Measurements from ENCODE around the gene DCXR.

Gene DCXR

GRCh38 chr17:82018989-82019689 is 18.4 kb downstream of the DCXR start:
- Histone ChIP-seq H3K36me3 (ENCODE audit: insufficient read depth, low read length) (peaks cover 12% of the 10 kb centered on the region; the same call in 1 of the 2 replicates), H3K9ac (ENCODE audit: low read length) (no peak overlapping the region), H3K9me2 (ENCODE audit: low read depth, low read length) (no peaks in the 10 kb centered on the region), H3K4me1 (ENCODE audit: insufficient read depth, low read length, severe bottlenecking) (peaks cover 20% of the 10 kb centered on the region), H3K4me2 (ENCODE audit: low read length) (no peak overlapping the region), H4K20me1 (ENCODE audit: insufficient read depth, low read length) (no peaks in the 10 kb centered on the region), H2AFZ (ENCODE audit: low read length) (no peak overlapping the region), H3K27ac (ENCODE audit: low read depth, low read length, poor library complexity, severe bottlenecking) (no peak overlapping the region), H3K4me3 (ENCODE audit: low read depth, low read length, poor library complexity, severe bottlenecking) (no peak overlapping the region), H3K79me2 (ENCODE audit: insufficient read depth, low read length) (no peaks in the 10 kb centered on the region), H3K27me3 (ENCODE audit: insufficient read depth, low read length) (peaks cover 3% of the 10 kb centered on the region; the same call in 1 of the 2 replicates), H3F3A (ENCODE audit: insufficient read depth, low read length) (no peaks in the 10 kb centered on the region), H3K9me3 (ENCODE audit: low read length) (no peaks in the 10 kb centered on the region)
- no peak for TF ChIP-seq EZH2 (IDR thresholded peaks at IDR 0.05; ENCODE audit: borderline replicate concordance, low read length)
- no peak for TF ChIP-seq CTCF (IDR thresholded peaks at IDR 0.05; ENCODE audit: low read length)

GRCh38 chr17:82018152-82018988 is 19.1 kb downstream of the DCXR start:
- H3K27ac ChIP-seq (ENCODE audit: low read depth, low read length, poor library complexity, severe bottlenecking) = no peak overlapping the region
- H3K4me1 ChIP-seq (ENCODE audit: insufficient read depth, low read length, severe bottlenecking) = peaks cover 15% of the 10 kb centered on the region
- H3K9ac ChIP-seq (ENCODE audit: low read length) = no peak overlapping the region
- no peaks in the 10 kb centered on the region for H3K9me2 ChIP-seq (ENCODE audit: low read depth, low read length)
- no peaks in the 10 kb centered on the region for H3K79me2 ChIP-seq (ENCODE audit: insufficient read depth, low read length)
- H4K20me1 ChIP-seq (ENCODE audit: insufficient read depth, low read length) = no peaks in the 10 kb centered on the region
- H3K36me3 ChIP-seq (ENCODE audit: insufficient read depth, low read length) = peaks cover 12% of the 10 kb centered on the region; the same call in 1 of the 2 replicates
- no peak overlapping the region for H2AFZ ChIP-seq (ENCODE audit: low read length)
- H3K27me3 ChIP-seq (ENCODE audit: insufficient read depth, low read length) = peaks cover 3% of the 10 kb centered on the region; the same call in 1 of the 2 replicates
- H3K9me3 ChIP-seq (ENCODE audit: low read length) = no peaks in the 10 kb centered on the region
- TF ChIP-seq CTCF (IDR thresholded peaks at IDR 0.05; ENCODE audit: low read length) (no peak), EZH2 (IDR thresholded peaks at IDR 0.05; ENCODE audit: borderline replicate concordance, low read length) (no peak)
- H3K4me2 ChIP-seq (ENCODE audit: low read length) = no peak overlapping the region
- H3K4me3 ChIP-seq (ENCODE audit: low read depth, low read length, poor library complexity, severe bottlenecking) = no peak overlapping the region
- H3F3A ChIP-seq (ENCODE audit: insufficient read depth, low read length) = no peaks in the 10 kb centered on the region

- Histone ChIP-seq H3K36me3 (ENCODE audit: insufficient read depth, low read length) (peaks cover 12% of the 10 kb centered on the region), H3K27ac (ENCODE audit: low read depth, low read length, poor library complexity, severe bottlenecking) (no peak overlapping the region), H3K4me2 (ENCODE audit: low read length) (no peak overlapping the region), H3K4me1 (ENCODE audit: insufficient read depth, low read length, severe bottlenecking) (peaks cover 15% of the 10 kb centered on the region), H3K4me3 (ENCODE audit: low read depth, low read length, poor library complexity, severe bottlenecking) (no peak overlapping the region), H3K9ac (ENCODE audit: low read length) (no peak overlapping the region), H3F3A (ENCODE audit: insufficient read depth, low read length) (no peaks in the 10 kb centered on the region), H2AFZ (ENCODE audit: low read length) (no peak overlapping the region), H3K9me2 (ENCODE audit: low read depth, low read length) (no peaks in the 10 kb centered on the region), H3K27me3 (ENCODE audit: insufficient read depth, low read length) (peaks cover 3% of the 10 kb centered on the region; the same call in 1 of the 2 replicates), H3K9me3 (ENCODE audit: low read length) (no peaks in the 10 kb centered on the region), H3K79me2 (ENCODE audit: insufficient read depth, low read length) (no peaks in the 10 kb centered on the region), H4K20me1 (ENCODE audit: insufficient read depth, low read length) (no peaks in the 10 kb centered on the region)
- no peak for TF ChIP-seq EZH2 (IDR thresholded peaks at IDR 0.05; ENCODE audit: borderline replicate concordance, low read length)
- no peak for TF ChIP-seq CTCF (IDR thresholded peaks at IDR 0.05; ENCODE audit: low read length)
These were observed 19.8 kb downstream of the DCXR start for GRCh38 chr17:82017612-82018151.

Data from OCI-LY1 (cell line).